Measurements from ENCODE around the gene KIAA2012. TPM values are rescaled to one million over a fixed set of nuclear protein-coding genes. Genes with fewer than 3 reads are reported as not detected.

Gene KIAA2012

GRCh38 chr2:202251494-202251893, 178.4 kb downstream of the KIAA2012 start:
- Histone ChIP-seq H3K23ac (ENCODE audit: low read length in 2 of 2) (no peak overlapping the region), H3K79me1 (replicated peaks; ENCODE audit: low read length, poor library complexity, severe bottlenecking) (no peaks in the 10 kb centered on the region), H2AFZ (ENCODE audit: low read depth, low read length) (no peak overlapping the region), H2BK15ac (ENCODE audit: low read depth, poor library complexity, severe bottlenecking) (no peak overlapping the region), H3K27ac (ENCODE audit: low read length, poor library complexity, severe bottlenecking) (no peak overlapping the region), H3K4me2 (ENCODE audit: low read length, poor library complexity, severe bottlenecking) (no peak overlapping the region), H2BK120ac (ENCODE audit: low read depth, low read length) (no peak overlapping the region), H3K4me3 (ENCODE audit: insufficient read depth in 1 of 2, low read depth in 1 of 2, low read length in 2 of 2) (no peak overlapping the region), H4K91ac (ENCODE audit: low read length) (no peak overlapping the region), H3K4ac (ENCODE audit: low read depth in 1 of 2, low read length in 2 of 2) (no peak overlapping the region), H3K36me3 (ENCODE audit: control insufficient read depth in 1 of 2, insufficient read depth in 2 of 2, low read depth in 1 of 2, low read length in 2 of 2) (no peaks in the 10 kb centered on the region), H3K18ac (ENCODE audit: low read depth in 1 of 2, low read length in 2 of 2) (no peak overlapping the region), H3K4me1 (ENCODE audit: control insufficient read depth, insufficient read depth, low read depth, low read length) (no peaks in the 10 kb centered on the region), H2BK12ac (ENCODE audit: low read length in 2 of 2) (no peak overlapping the region), H3K14ac (ENCODE audit: low read length in 2 of 2) (no peak overlapping the region), H3K9me3 (ENCODE audit: control insufficient read depth, low read length) (no peaks in the 10 kb centered on the region), H2AK5ac (ENCODE audit: low read length, severe bottlenecking) (no peak overlapping the region), H4K8ac (ENCODE audit: low read length) (no peak overlapping the region), H3K9ac (ENCODE audit: low read length) (no peak overlapping the region), H3K27me3 (ENCODE audit: control insufficient read depth in 1 of 2, insufficient read depth in 1 of 2, low read length in 2 of 2) (no peaks in the 10 kb centered on the region), H2BK5ac (ENCODE audit: low read depth, low read length, poor library complexity, severe bottlenecking) (no peak overlapping the region)
- 80% methylated on average over 4 of the region's 5 CpGs for WGBS
- no peak for DNase-seq

Small RNA genes within 50 kb of the gene (small RNA-seq; reads per million reads assigned to genes)
- gene AC079354.2 (ENCODE audit: low read depth) = not detected

All from mesenchymal stem cell (in vitro differentiated cells and primary cell).